Measurements from ENCODE around the gene PPP2R1B. TPM values are rescaled to one million over a fixed set of nuclear protein-coding genes. Genes with fewer than 3 reads are reported as not detected.

Gene PPP2R1B
- polyA plus RNA-seq, 2 of the 4 experiments (the other 2 are of a cell fraction): 18.6 to 24.7 TPM

DNA sequence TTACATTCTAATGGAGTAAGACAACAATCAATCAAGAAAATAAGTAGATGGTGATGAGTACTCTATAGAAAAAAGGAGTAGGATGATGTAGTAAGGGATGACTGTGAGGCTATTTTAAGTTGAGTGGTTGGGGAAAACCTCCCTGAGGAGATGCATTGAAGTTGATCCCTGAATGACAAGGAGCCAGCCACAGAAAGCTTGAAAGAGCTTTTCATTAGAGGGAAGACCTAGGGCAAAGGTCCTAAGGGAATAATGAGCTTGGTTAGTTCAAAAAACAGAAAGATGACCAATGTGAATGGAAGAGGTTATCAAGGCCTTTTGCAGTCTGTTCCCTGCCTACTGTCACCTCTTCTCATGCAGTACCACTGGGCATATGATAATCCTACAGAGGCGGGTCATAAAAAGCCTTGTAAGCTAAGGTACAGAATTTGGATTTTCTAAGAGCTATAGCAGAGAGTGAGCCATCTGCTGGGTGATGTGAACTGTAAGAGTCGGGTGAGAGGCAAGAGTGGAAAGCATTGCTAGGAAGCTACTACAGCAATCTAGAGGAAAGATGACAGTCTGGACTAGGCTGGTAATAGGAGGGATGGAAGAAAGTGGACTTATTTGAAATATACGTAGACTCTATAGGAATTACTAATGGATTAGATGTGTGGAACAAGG lies 3.1 kb downstream of the PPP2R1B start (continued):
- TF ChIP-seq NFE2L2 (conservative IDR thresholded peaks at IDR 0.05; ENCODE audit: low read length) (no peak), JUN (IDR thresholded peaks at IDR 0.05) (no peak), CBX8 (IDR thresholded peaks at IDR 0.05) (no peak)

DNA sequence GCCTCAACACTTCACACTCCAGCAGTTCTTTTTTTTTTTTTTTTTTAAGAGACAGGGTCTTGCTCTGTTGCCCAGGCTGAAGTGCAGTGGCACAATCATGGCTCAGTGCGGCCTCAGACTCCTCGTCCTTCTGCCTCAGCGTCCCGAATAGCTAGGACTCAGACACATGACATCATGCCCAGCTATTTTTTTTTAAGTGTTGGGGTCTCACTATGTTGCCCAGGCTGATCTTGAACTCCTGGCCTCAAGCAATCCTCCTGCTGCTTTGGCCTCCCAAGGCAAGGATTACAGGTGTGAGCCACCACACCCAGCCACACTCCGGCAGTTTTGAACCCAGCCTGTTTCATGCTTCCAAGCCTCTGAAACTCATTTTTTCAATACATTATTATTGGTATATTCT lies 3.7 kb downstream of the PPP2R1B start:
- Histone ChIP-seq H3K27ac (no peak overlapping the region), H3K4me3 (no peak overlapping the region), H3K9me3 (no peaks in the 10 kb centered on the region), H3K4me2 (no peak overlapping the region), H3K4me1 (peaks cover 13% of the 10 kb centered on the region; the same call in 1 of the 3 replicates)
- POLR2A ChIA-PET: interaction anchor here (1.3 kb wide), 1 partner anchor 160 kb away, joined by 4 read pairs; the partner anchor contains the start of gene SIK2
- ATAC-seq: no peak
- 97% methylated on average over 5 of the region's 5 CpGs for WGBS (ENCODE audit: missing lambda C conversion rate)
- TF ChIP-seq HOXB13 (CRISPR knock-in tag; IDR thresholded peaks at IDR 0.05; ENCODE audit: low read depth): no peak
- TF ChIP-seq, protein P1, sequence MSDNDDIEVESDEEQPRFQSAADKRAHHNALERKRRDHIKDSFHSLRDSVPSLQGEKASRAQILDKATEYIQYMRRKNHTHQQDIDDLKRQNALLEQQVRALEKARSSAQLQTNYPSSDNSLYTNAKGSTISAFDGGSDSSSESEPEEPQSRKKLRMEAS (IDR thresholded peaks at IDR 0.05): no peak
- TF ChIP-seq, protein P2, sequence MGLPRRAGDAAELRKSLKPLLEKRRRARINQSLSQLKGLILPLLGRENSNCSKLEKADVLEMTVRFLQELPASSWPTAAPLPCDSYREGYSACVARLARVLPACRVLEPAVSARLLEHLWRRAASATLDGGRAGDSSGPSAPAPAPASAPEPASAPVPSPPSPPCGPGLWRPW (IDR thresholded peaks at IDR 0.05): no peak
- TF ChIP-seq NPAS2 (CRISPR knock-in tag; IDR thresholded peaks at IDR 0.05; ENCODE audit: borderline replicate concordance): no peak
- no peak for TF ChIP-seq ZNF302 (CRISPR knock-in tag; IDR thresholded peaks at IDR 0.05)
- no peak for TF ChIP-seq CBX2 (IDR thresholded peaks at IDR 0.05; ENCODE audit: borderline replicate concordance, low read depth)
- TF ChIP-seq, protein P3, sequence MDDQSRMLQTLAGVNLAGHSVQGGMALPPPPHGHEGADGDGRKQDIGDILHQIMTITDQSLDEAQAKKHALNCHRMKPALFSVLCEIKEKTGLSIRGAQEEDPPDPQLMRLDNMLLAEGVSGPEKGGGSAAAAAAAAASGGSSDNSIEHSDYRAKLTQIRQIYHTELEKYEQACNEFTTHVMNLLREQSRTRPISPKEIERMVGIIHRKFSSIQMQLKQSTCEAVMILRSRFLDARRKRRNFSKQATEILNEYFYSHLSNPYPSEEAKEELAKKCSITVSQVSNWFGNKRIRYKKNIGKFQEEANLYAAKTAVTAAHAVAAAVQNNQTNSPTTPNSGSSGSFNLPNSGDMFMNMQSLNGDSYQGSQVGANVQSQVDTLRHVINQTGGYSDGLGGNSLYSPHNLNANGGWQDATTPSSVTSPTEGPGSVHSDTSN (IDR thresholded peaks at IDR 0.05): no peak
- TF ChIP-seq, protein P4, sequence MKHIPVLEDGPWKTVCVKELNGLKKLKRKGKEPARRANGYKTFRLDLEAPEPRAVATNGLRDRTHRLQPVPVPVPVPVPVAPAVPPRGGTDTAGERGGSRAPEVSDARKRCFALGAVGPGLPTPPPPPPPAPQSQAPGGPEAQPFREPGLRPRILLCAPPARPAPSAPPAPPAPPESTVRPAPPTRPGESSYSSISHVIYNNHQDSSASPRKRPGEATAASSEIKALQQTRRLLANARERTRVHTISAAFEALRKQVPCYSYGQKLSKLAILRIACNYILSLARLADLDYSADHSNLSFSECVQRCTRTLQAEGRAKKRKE (CRISPR knock-in tag; IDR thresholded peaks at IDR 0.05; ENCODE audit: low read depth): no peak
- no peak for TF ChIP-seq RAD21 (conservative IDR thresholded peaks at IDR 0.05 in 1 of 2, IDR thresholded peaks at IDR 0.05 in 1 of 2)
- TF ChIP-seq, protein P5, sequence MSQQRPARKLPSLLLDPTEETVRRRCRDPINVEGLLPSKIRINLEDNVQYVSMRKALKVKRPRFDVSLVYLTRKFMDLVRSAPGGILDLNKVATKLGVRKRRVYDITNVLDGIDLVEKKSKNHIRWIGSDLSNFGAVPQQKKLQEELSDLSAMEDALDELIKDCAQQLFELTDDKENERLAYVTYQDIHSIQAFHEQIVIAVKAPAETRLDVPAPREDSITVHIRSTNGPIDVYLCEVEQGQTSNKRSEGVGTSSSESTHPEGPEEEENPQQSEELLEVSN (IDR thresholded peaks at IDR 0.05; ENCODE audit: borderline replicate concordance, low read depth): no peak
- TF ChIP-seq POLR2A (IDR thresholded peaks at IDR 0.05; ENCODE audit: low read length): no peak
- TF ChIP-seq HEYL (CRISPR knock-in tag; IDR thresholded peaks at IDR 0.05): no peak
- TF ChIP-seq, protein P6, sequence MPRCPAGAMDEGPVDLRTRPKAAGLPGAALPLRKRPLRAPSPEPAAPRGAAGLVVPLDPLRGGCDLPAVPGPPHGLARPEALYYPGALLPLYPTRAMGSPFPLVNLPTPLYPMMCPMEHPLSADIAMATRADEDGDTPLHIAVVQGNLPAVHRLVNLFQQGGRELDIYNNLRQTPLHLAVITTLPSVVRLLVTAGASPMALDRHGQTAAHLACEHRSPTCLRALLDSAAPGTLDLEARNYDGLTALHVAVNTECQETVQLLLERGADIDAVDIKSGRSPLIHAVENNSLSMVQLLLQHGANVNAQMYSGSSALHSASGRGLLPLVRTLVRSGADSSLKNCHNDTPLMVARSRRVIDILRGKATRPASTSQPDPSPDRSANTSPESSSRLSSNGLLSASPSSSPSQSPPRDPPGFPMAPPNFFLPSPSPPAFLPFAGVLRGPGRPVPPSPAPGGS (IDR thresholded peaks at IDR 0.05): no peak
- no peak for TF ChIP-seq MYC (IDR thresholded peaks at IDR 0.05; ENCODE audit: borderline replicate concordance, low read length)
- TF ChIP-seq NR3C1 (IDR thresholded peaks at IDR 0.05): no peak
- no peak for TF ChIP-seq ZSCAN20 (CRISPR knock-in tag; IDR thresholded peaks at IDR 0.05)
- no peak for TF ChIP-seq TFCP2L1 (CRISPR knock-in tag; IDR thresholded peaks at IDR 0.05)
- TF ChIP-seq HOXA7 (CRISPR knock-in tag; IDR thresholded peaks at IDR 0.05): no peak
- no peak for DNase-seq (ENCODE audit: low read depth in 1 of 2, low spot score in 1 of 2)
- FAIRE-seq: no peak
- CTCF ChIA-PET: interaction anchor here (0.9 to 3.6 kb wide), 9 partner anchors 10 to 310 kb away, joined by 3 to 21 read pairs (median 3); no protein-coding TSS in a partner anchor

DNA sequence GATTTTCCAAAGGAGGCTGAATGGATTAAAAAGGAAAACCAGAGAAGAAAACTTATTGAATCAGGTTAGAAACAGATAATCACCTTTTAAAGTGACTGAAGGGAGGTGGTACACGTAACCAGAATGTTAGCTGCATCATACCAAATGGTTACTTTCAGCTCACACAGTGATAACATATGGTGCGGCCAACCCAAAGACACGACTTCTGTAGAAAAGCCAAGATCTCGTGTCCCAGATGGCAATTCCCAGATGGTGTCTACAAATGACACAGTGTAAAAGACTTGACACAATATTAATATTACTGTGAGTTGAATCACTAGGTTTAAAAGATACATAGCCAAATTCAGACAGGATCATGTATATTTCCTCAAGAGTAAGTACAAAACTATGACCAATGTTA lies 5.2 kb downstream of the PPP2R1B start:
- H3K4me2 ChIP-seq: no peak overlapping the region
- DNase-seq (ENCODE audit: low read depth in 1 of 2, low spot score in 1 of 2) (no peak), ATAC-seq (no peak), FAIRE-seq (no peak)
- H3K4me3 ChIP-seq: no peak overlapping the region
- ChIA-PET CTCF (interaction anchor here (0.6 to 3.6 kb wide), 3 partner anchors 16 to 157 kb away, joined by 3 to 21 read pairs (median 4); no protein-coding TSS in a partner anchor), POLR2A (no interaction called here)
- WGBS (ENCODE audit: missing lambda C conversion rate): 93% methylated on average over 4 of the region's 4 CpGs
- H3K4me1 ChIP-seq: peaks cover 8% of the 10 kb centered on the region; the same call in 1 of the 3 replicates
- no peak overlapping the region for H3K27ac ChIP-seq
- H3K9me3 ChIP-seq: no peaks in the 10 kb centered on the region
- TF ChIP-seq, protein P7, sequence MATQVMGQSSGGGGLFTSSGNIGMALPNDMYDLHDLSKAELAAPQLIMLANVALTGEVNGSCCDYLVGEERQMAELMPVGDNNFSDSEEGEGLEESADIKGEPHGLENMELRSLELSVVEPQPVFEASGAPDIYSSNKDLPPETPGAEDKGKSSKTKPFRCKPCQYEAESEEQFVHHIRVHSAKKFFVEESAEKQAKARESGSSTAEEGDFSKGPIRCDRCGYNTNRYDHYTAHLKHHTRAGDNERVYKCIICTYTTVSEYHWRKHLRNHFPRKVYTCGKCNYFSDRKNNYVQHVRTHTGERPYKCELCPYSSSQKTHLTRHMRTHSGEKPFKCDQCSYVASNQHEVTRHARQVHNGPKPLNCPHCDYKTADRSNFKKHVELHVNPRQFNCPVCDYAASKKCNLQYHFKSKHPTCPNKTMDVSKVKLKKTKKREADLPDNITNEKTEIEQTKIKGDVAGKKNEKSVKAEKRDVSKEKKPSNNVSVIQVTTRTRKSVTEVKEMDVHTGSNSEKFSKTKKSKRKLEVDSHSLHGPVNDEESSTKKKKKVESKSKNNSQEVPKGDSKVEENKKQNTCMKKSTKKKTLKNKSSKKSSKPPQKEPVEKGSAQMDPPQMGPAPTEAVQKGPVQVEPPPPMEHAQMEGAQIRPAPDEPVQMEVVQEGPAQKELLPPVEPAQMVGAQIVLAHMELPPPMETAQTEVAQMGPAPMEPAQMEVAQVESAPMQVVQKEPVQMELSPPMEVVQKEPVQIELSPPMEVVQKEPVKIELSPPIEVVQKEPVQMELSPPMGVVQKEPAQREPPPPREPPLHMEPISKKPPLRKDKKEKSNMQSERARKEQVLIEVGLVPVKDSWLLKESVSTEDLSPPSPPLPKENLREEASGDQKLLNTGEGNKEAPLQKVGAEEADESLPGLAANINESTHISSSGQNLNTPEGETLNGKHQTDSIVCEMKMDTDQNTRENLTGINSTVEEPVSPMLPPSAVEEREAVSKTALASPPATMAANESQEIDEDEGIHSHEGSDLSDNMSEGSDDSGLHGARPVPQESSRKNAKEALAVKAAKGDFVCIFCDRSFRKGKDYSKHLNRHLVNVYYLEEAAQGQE (IDR thresholded peaks at IDR 0.05): no peak
- TF ChIP-seq, protein P2 (IDR thresholded peaks at IDR 0.05): no peak
- no peak for TF ChIP-seq RARB (CRISPR knock-in tag; IDR thresholded peaks at IDR 0.05)
- TF ChIP-seq BHLHE40 (IDR thresholded peaks at IDR 0.05; ENCODE audit: low read depth, low read length): no peak
- no peak for TF ChIP-seq FOSB (CRISPR knock-in tag; IDR thresholded peaks at IDR 0.05)
- TF ChIP-seq NFE2L2 (conservative IDR thresholded peaks at IDR 0.05; ENCODE audit: low read length): no peak
- no peak for TF ChIP-seq EHF (CRISPR knock-in tag; IDR thresholded peaks at IDR 0.05)
- TF ChIP-seq JUN (IDR thresholded peaks at IDR 0.05): no peak
- no peak for TF ChIP-seq RFX5 (IDR thresholded peaks at IDR 0.05)
- no peak for TF ChIP-seq ZFP36 (IDR thresholded peaks at IDR 0.05; ENCODE audit: borderline replicate concordance, partially characterized antibody)

Data from A549 (cell line).